ENCODE results near the gene NR1D2. TPM values are rescaled to one million over a fixed set of nuclear protein-coding genes. Genes with fewer than 3 reads are reported as not detected.
"Not testable (repeated sequence)": the region's sequence is repeated elsewhere in the genome, so short reads cannot be mapped to it uniquely, and the experiment has no call there.

The NR1D2 gene
- total and polyA plus RNA-seq, 4 donors: 6.1 to 35.7 (median 21.2) TPM

DNA sequence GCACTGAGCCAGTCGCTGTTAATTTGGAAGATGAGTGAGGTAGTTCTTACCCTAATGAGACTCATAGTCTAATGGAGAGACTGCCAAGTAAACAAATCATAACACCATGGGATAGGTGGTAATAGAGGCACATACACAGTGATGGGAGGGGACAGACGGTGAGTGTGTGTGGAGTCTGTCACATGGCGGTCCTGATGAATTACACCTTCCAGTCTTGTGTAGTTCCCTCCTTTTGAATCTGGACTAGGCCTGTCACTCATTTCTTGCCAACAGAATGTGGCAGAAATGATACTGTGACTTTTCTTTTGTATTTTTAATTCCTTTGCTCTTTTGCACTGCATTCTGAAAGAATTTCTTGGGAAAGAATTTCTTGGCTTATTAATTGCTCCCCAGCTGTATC is 78.1 kb downstream of the NR1D2 start:
- Histone ChIP-seq H3K36me3 (ENCODE audit: control insufficient read depth in 4 of 4, insufficient read depth in 4 of 4, low read length in 4 of 4) (no peaks in the 10 kb centered on the region), H3K9me3 (ENCODE audit: control insufficient read depth in 4 of 4, insufficient read depth in 3 of 4, low read length in 3 of 4) (peaks cover 0 to 2% (median 0%) of the 10 kb centered on the region in 4 donors), H3K27me3 (ENCODE audit: control insufficient read depth in 3 of 3, insufficient read depth in 3 of 3, low read length in 2 of 3) (no peaks in the 10 kb centered on the region), H3K4me3 (no peak overlapping the region), H3K4me1 (ENCODE audit: control insufficient read depth in 5 of 5, insufficient read depth in 5 of 5, low read length in 5 of 5) (no peaks in the 10 kb centered on the region), H3K9ac (ENCODE audit: insufficient read depth in 1 of 2, low read length in 2 of 2) (no peak overlapping the region), H3K27ac (ENCODE audit: low read depth in 1 of 2, low read length in 1 of 2) (no peak overlapping the region)
- 87 to 99% methylated on average over 3 of the region's 3 CpGs for WGBS, 2 donors
- ATAC-seq (ENCODE audit: insufficient read depth, low FRiP score) (no peak), DNase-seq (no peak)
- TF ChIP-seq, protein P1, sequence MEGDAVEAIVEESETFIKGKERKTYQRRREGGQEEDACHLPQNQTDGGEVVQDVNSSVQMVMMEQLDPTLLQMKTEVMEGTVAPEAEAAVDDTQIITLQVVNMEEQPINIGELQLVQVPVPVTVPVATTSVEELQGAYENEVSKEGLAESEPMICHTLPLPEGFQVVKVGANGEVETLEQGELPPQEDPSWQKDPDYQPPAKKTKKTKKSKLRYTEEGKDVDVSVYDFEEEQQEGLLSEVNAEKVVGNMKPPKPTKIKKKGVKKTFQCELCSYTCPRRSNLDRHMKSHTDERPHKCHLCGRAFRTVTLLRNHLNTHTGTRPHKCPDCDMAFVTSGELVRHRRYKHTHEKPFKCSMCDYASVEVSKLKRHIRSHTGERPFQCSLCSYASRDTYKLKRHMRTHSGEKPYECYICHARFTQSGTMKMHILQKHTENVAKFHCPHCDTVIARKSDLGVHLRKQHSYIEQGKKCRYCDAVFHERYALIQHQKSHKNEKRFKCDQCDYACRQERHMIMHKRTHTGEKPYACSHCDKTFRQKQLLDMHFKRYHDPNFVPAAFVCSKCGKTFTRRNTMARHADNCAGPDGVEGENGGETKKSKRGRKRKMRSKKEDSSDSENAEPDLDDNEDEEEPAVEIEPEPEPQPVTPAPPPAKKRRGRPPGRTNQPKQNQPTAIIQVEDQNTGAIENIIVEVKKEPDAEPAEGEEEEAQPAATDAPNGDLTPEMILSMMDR (IDR thresholded peaks at IDR 0.05; ENCODE audit: control extremely low read depth, extremely low read depth): no peak

DNA sequence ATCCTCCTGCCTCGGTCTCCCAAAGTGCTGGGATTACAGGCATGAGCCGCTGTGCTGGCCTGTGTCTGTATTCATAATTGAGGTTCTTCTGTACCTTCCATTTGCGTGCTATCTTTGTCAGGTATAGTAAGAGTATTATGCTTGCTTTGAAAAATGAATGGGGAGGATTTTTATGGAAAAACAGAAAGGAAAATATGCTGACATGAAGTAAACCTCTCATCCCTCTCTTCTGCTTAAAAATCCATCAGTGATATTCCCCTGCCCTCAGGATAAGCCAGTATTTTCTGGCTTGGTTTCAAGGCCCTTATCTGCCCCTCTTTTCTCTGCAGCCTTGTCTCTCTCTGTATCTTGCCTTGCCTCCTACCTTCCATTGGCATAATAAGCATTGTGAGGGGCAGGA is 80.7 kb downstream of the NR1D2 start:
- no peaks in the 10 kb centered on the region for H3K4me1 ChIP-seq (ENCODE audit: control insufficient read depth in 5 of 5, insufficient read depth in 5 of 5, low read length in 5 of 5)
- no peak overlapping the region for H3K4me3 ChIP-seq
- 93 to 96% methylated on average over 3 of the region's 3 CpGs for WGBS, 2 donors
- DNase-seq (no peak), ATAC-seq (ENCODE audit: insufficient read depth, low FRiP score) (no peak)
- H3K36me3 ChIP-seq (ENCODE audit: control insufficient read depth in 4 of 4, insufficient read depth in 4 of 4, low read length in 4 of 4): no peaks in the 10 kb centered on the region
- no peak overlapping the region for H3K27ac ChIP-seq (ENCODE audit: low read depth in 1 of 2, low read length in 1 of 2)
- peaks cover 0 to 2% (median 0%) of the 10 kb centered on the region in 4 donors for H3K9me3 ChIP-seq (ENCODE audit: control insufficient read depth in 4 of 4, insufficient read depth in 3 of 4, low read length in 3 of 4)
- no peaks in the 10 kb centered on the region for H3K27me3 ChIP-seq (ENCODE audit: control insufficient read depth in 3 of 3, insufficient read depth in 3 of 3, low read length in 2 of 3)
- H3K9ac ChIP-seq (ENCODE audit: insufficient read depth in 1 of 2, low read length in 2 of 2): no peak overlapping the region
- TF ChIP-seq, protein P1 (IDR thresholded peaks at IDR 0.05; ENCODE audit: control extremely low read depth, extremely low read depth): no peak

DNA sequence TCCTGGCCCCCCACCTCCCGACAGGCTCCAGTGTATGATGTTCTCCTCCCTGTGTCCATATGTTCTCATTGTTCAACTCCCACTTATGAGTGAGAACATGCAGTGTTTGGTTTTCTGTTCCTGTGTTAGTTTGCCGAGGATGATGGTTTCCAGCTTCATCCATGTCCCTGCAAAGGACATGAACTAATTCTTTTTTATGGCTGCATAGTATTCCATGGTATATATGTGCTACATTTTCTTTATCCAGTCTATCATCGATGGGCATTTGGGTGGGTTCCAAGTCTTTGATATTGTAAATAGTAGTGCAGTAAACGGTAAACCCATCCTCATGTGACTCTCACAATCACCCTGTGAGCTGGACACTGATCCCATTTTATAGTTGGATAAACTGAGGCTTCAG is 81.6 kb downstream of the NR1D2 start:
- not testable (repeated sequence) for DNase-seq; H3K4me1 ChIP-seq (ENCODE audit: control insufficient read depth in 5 of 5, insufficient read depth in 5 of 5, low read length in 5 of 5); ATAC-seq (ENCODE audit: insufficient read depth, low FRiP score); H3K9me3 ChIP-seq (ENCODE audit: control insufficient read depth in 4 of 4, insufficient read depth in 3 of 4, low read length in 3 of 4); H3K4me3 ChIP-seq; H3K9ac ChIP-seq (ENCODE audit: insufficient read depth in 1 of 2, low read length in 2 of 2); H3K27ac ChIP-seq (ENCODE audit: low read depth in 1 of 2, low read length in 1 of 2); H3K36me3 ChIP-seq (ENCODE audit: control insufficient read depth in 4 of 4, insufficient read depth in 4 of 4, low read length in 4 of 4); H3K27me3 ChIP-seq (ENCODE audit: control insufficient read depth in 3 of 3, insufficient read depth in 3 of 3, low read length in 2 of 3)
- WGBS, 2 donors: 90 to 95% methylated on average over 4 of the region's 4 CpGs

DNA sequence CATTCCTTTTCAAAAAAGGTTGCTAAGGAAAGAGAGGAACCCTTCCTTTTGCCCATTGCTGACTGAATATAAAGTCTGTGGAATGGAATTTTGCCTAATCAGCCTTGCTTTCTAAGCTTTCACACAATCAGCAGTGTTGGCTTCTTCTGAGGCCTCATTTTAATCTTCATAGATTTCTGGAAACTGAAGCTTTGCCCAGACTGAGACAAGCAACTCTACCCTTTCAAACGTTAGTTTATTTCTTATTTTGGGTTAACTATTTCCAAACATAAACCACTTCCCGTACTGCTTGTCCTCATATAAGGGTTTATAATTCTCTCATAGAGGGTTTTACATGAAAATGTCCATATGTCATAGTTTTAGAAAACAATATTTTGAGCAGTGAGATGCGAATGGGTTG is 82.9 kb downstream of the NR1D2 start:
- TF ChIP-seq, protein P1 (IDR thresholded peaks at IDR 0.05; ENCODE audit: control extremely low read depth, extremely low read depth): no peak
- H3K9ac ChIP-seq (ENCODE audit: insufficient read depth in 1 of 2, low read length in 2 of 2): no peak overlapping the region
- 56 to 65% methylated on average over 3 of the region's 3 CpGs for WGBS, 2 donors
- peaks cover 0 to 2% (median 0%) of the 10 kb centered on the region in 4 donors for H3K9me3 ChIP-seq (ENCODE audit: control insufficient read depth in 4 of 4, insufficient read depth in 3 of 4, low read length in 3 of 4)
- DNase-seq: peak in 1 of 3 donors; percentile 26
- H3K4me1 ChIP-seq (ENCODE audit: control insufficient read depth in 5 of 5, insufficient read depth in 5 of 5, low read length in 5 of 5): no peaks in the 10 kb centered on the region
- H3K27ac ChIP-seq (ENCODE audit: low read depth in 1 of 2, low read length in 1 of 2): no peak overlapping the region
- no peak for ATAC-seq (ENCODE audit: insufficient read depth, low FRiP score)
- no peak overlapping the region for H3K4me3 ChIP-seq
- H3K27me3 ChIP-seq (ENCODE audit: control insufficient read depth in 3 of 3, insufficient read depth in 3 of 3, low read length in 2 of 3): no peaks in the 10 kb centered on the region
- no peaks in the 10 kb centered on the region for H3K36me3 ChIP-seq (ENCODE audit: control insufficient read depth in 4 of 4, insufficient read depth in 4 of 4, low read length in 4 of 4)

Other genes starting within 250 kb of the NR1D2 start
- gene UBE2E1, start 139.3 kb upstream of the NR1D2 start, total RNA-seq: 100 to 1,000 TPM in 1 of 2 donors, 10 to 100 TPM in 1; 74.1 to 156 TPM
- gene UBE2E1, start 139.3 kb upstream of the NR1D2 start, polyA plus RNA-seq: 10 to 100 TPM; 81.0 to 94.3 TPM
- gene NKIRAS1, start 28.3 kb upstream of the NR1D2 start, total RNA-seq: 10 to 100 TPM in 1 of 2 donors, 1 to 10 TPM in 1; 9.8 to 17.1 TPM
- gene NKIRAS1, start 28.3 kb upstream of the NR1D2 start, polyA plus RNA-seq: 1 to 10 TPM; 6.7 to 8.4 TPM
- 1,000 to 10,000 TPM; 1,285 to 2,047 TPM for gene RPL15, start 28.2 kb upstream of the NR1D2 start, total RNA-seq
- 1,000 to 10,000 TPM; 2,571 to 3,372 TPM for gene RPL15, start 28.2 kb upstream of the NR1D2 start, polyA plus RNA-seq